Measurements from ENCODE around the gene PADI1. TPM values are rescaled to one million over a fixed set of nuclear protein-coding genes. Genes with fewer than 3 reads are reported as not detected.

PADI1 gene
- total and polyA plus RNA-seq, 4 donors = 4.9 TPM; not detected in 3

DNA sequence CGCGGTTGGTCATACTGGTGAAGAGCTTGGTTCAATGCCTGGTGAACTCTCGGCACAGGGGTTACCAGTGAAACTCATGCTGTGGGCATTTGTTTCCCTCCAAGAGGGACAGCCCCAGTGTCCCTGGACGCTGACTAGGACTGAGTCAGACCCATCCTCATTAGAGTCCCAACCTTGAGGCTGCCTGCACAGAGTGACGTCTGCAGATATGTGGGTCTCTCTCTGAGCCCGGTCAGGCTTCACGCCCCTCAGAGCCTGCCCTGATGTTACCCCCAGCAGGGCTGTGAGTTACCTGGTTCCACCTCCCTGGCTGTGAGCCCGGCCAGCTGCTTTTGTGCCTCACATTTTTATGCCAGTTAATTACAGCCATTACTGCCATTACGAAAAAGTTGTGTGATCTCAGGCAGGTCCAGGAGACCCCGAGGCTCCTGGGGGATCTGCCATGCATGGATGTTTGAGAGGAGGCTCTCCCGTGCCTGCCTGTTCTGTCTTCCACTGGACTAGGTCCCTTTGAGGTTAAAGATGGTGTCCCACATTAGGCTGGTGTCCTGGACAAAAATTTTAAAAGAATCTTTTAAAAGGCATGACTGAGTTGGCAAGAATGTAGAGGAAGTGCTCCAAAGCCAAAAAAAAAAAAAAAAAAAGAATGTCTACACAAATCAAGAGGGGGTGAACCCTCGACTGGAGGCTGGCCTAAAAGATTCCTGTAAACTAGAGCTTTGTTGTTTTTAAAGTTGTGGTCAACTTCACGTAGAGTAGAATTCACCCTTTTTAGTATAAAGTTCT lies 36.6 kb upstream of the PADI1 start (continued):
- TF ChIP-seq RAD21 (IDR thresholded peaks at IDR 0.05) = no peak
- TF ChIP-seq, protein P1, sequence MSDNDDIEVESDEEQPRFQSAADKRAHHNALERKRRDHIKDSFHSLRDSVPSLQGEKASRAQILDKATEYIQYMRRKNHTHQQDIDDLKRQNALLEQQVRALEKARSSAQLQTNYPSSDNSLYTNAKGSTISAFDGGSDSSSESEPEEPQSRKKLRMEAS (IDR thresholded peaks at IDR 0.05) = no peak

DNA sequence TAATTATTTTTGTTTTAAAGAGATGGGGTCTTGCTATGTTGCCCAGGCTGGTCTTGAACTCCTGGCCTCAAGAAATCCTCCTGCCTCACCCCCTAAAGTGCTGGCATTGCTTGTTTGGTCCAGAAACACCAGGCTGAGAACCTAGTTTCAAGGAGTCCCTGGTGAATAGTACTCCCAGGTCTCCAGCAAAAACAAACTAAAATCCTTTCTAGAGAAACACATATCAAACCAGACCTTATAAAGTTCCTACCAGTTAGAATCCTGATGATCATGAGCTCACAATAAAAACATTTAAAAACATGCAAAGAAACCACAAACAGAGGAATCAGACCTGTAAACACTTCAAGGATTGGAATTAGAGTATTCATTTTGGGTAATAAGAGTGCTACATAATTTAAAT lies 34.4 kb upstream of the PADI1 start:
- Histone ChIP-seq H3K27ac (ENCODE audit: low read depth in 1 of 2, low read length in 2 of 2) (no peak overlapping the region), H3K27me3 (ENCODE audit: control insufficient read depth in 4 of 4, insufficient read depth in 4 of 4, low read length in 3 of 4) (no peaks in the 10 kb centered on the region)

DNA sequence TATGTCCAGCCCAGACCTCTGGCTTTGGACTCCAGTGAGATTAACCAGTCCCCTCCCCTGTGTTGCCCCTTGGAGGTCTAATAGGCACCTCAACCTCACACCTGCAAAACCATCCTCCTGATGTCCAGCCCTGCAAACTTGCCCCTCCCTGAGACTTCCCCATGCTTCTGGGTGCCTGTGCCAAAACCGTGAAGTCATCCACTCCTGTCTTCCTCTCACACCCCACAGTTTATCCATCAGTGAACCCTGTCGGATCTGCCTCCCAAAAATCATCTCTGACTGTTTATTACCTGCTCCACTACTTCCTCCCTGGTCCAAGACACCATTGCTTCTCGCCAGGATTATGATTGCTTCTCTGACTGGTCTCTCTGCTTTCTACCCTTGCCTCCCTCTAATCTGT lies 31.7 kb upstream of the PADI1 start:
- WGBS = 56% methylated on average over 3 of the region's 3 CpGs
- no peaks in the 10 kb centered on the region for H3K36me3 ChIP-seq (ENCODE audit: control insufficient read depth in 4 of 4, insufficient read depth in 3 of 4, low read depth in 1 of 4, low read length in 3 of 4)
- no peaks in the 10 kb centered on the region for H3K4me1 ChIP-seq (ENCODE audit: control insufficient read depth in 4 of 4, insufficient read depth in 4 of 4, low read length in 3 of 4)
- no peak overlapping the region for H3K9ac ChIP-seq (ENCODE audit: low read depth in 1 of 2, low read length in 2 of 2)
- no peak for DNase-seq (ENCODE audit: low spot score)
- no peak overlapping the region for H3K27ac ChIP-seq (ENCODE audit: low read depth in 1 of 2, low read length in 2 of 2)
- TF ChIP-seq HNF4G (IDR thresholded peaks at IDR 0.05) (no peak), FOXA2 (IDR thresholded peaks at IDR 0.05) (no peak), NR2F2 (IDR thresholded peaks at IDR 0.05) (no peak), RXRA (IDR thresholded peaks at IDR 0.05) (no peak), YY1 (IDR thresholded peaks at IDR 0.05) (no peak), JUND (IDR thresholded peaks at IDR 0.05) (no peak), EGR1 (IDR thresholded peaks at IDR 0.05; ENCODE audit: low read depth in 2 of 2) (no peak), SP1 (IDR thresholded peaks at IDR 0.05) (no peak), FOXA1 (IDR thresholded peaks at IDR 0.05) (no peak), RAD21 (IDR thresholded peaks at IDR 0.05) (no peak), GABPA (IDR thresholded peaks at IDR 0.05 in 1 of 2, conservative IDR thresholded peaks at IDR 0.05 in 1 of 2) (no peak), TAF1 (conservative IDR thresholded peaks at IDR 0.05) (no peak), HNF4A (conservative IDR thresholded peaks at IDR 0.05) (no peak)
- TF ChIP-seq, protein P2, sequence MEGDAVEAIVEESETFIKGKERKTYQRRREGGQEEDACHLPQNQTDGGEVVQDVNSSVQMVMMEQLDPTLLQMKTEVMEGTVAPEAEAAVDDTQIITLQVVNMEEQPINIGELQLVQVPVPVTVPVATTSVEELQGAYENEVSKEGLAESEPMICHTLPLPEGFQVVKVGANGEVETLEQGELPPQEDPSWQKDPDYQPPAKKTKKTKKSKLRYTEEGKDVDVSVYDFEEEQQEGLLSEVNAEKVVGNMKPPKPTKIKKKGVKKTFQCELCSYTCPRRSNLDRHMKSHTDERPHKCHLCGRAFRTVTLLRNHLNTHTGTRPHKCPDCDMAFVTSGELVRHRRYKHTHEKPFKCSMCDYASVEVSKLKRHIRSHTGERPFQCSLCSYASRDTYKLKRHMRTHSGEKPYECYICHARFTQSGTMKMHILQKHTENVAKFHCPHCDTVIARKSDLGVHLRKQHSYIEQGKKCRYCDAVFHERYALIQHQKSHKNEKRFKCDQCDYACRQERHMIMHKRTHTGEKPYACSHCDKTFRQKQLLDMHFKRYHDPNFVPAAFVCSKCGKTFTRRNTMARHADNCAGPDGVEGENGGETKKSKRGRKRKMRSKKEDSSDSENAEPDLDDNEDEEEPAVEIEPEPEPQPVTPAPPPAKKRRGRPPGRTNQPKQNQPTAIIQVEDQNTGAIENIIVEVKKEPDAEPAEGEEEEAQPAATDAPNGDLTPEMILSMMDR (IDR thresholded peaks at IDR 0.05; ENCODE audit: low read depth, low read length, missing input control) = no peak
- TF ChIP-seq, protein P3, sequence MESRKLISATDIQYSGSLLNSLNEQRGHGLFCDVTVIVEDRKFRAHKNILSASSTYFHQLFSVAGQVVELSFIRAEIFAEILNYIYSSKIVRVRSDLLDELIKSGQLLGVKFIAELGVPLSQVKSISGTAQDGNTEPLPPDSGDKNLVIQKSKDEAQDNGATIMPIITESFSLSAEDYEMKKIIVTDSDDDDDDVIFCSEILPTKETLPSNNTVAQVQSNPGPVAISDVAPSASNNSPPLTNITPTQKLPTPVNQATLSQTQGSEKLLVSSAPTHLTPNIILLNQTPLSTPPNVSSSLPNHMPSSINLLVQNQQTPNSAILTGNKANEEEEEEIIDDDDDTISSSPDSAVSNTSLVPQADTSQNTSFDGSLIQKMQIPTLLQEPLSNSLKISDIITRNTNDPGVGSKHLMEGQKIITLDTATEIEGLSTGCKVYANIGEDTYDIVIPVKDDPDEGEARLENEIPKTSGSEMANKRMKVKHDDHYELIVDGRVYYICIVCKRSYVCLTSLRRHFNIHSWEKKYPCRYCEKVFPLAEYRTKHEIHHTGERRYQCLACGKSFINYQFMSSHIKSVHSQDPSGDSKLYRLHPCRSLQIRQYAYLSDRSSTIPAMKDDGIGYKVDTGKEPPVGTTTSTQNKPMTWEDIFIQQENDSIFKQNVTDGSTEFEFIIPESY (IDR thresholded peaks at IDR 0.05) = no peak
- TF ChIP-seq, protein P4, sequence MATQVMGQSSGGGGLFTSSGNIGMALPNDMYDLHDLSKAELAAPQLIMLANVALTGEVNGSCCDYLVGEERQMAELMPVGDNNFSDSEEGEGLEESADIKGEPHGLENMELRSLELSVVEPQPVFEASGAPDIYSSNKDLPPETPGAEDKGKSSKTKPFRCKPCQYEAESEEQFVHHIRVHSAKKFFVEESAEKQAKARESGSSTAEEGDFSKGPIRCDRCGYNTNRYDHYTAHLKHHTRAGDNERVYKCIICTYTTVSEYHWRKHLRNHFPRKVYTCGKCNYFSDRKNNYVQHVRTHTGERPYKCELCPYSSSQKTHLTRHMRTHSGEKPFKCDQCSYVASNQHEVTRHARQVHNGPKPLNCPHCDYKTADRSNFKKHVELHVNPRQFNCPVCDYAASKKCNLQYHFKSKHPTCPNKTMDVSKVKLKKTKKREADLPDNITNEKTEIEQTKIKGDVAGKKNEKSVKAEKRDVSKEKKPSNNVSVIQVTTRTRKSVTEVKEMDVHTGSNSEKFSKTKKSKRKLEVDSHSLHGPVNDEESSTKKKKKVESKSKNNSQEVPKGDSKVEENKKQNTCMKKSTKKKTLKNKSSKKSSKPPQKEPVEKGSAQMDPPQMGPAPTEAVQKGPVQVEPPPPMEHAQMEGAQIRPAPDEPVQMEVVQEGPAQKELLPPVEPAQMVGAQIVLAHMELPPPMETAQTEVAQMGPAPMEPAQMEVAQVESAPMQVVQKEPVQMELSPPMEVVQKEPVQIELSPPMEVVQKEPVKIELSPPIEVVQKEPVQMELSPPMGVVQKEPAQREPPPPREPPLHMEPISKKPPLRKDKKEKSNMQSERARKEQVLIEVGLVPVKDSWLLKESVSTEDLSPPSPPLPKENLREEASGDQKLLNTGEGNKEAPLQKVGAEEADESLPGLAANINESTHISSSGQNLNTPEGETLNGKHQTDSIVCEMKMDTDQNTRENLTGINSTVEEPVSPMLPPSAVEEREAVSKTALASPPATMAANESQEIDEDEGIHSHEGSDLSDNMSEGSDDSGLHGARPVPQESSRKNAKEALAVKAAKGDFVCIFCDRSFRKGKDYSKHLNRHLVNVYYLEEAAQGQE (IDR thresholded peaks at IDR 0.05) = no peak
- TF ChIP-seq, protein P1 (IDR thresholded peaks at IDR 0.05) = no peak
- TF ChIP-seq, protein P5, sequence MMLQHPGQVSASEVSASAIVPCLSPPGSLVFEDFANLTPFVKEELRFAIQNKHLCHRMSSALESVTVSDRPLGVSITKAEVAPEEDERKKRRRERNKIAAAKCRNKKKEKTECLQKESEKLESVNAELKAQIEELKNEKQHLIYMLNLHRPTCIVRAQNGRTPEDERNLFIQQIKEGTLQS (IDR thresholded peaks at IDR 0.05) = no peak
- H3K9me3 ChIP-seq (ENCODE audit: control insufficient read depth in 4 of 4, low read length in 3 of 4) = no peaks in the 10 kb centered on the region
- no peak overlapping the region for H3K4me3 ChIP-seq (ENCODE audit: low read depth in 1 of 3, low read length in 3 of 3)
- no peaks in the 10 kb centered on the region for H3K27me3 ChIP-seq (ENCODE audit: control insufficient read depth in 4 of 4, insufficient read depth in 4 of 4, low read length in 3 of 4)

More for the DNA sequence above, 34.4 kb upstream of the PADI1 start:
- H3K9me3 ChIP-seq (ENCODE audit: control insufficient read depth in 4 of 4, low read length in 3 of 4) = no peaks in the 10 kb centered on the region
- no peaks in the 10 kb centered on the region for H3K36me3 ChIP-seq (ENCODE audit: control insufficient read depth in 4 of 4, insufficient read depth in 3 of 4, low read depth in 1 of 4, low read length in 3 of 4)
- no peaks in the 10 kb centered on the region for H3K4me1 ChIP-seq (ENCODE audit: control insufficient read depth in 4 of 4, insufficient read depth in 4 of 4, low read length in 3 of 4)
- H3K9ac ChIP-seq (ENCODE audit: low read depth in 1 of 2, low read length in 2 of 2) = no peak overlapping the region
- DNase-seq (ENCODE audit: low spot score) = no peak
- TF ChIP-seq NR2F2 (IDR thresholded peaks at IDR 0.05) (no peak), RAD21 (IDR thresholded peaks at IDR 0.05) (no peak), FOXA1 (IDR thresholded peaks at IDR 0.05) (no peak)
- no peak overlapping the region for H3K4me3 ChIP-seq (ENCODE audit: low read depth in 1 of 3, low read length in 3 of 3)

Data from liver (tissue), 9 donors.